IMR-90 (cell line): Measurements from ENCODE around the gene MOB1B.

ENCODE experiments used
- BHLHE40 ChIP-seq: fragments of 150-350 bp; IDR thresholded peaks from 2 replicates; pipeline ENCODE4 v1.6.1; 2016; ENCODE audit warnings: mild to moderate bottlenecking, low read depth, low read length
- CTCF ChIP-seq: conservative IDR thresholded peaks from 2 replicates; pipeline ENCODE4 v1.5.1; 2012; ENCODE audit warnings: mild to moderate bottlenecking, low read depth, low read length, improper control_type of control experiment
- ELK1 ChIP-seq: fragments of 150-350 bp; IDR thresholded peaks from 2 replicates; pipeline ENCODE4 v1.6.1; 2016; ENCODE audit warnings: low read depth, mild to moderate bottlenecking, low read length, moderate library complexity, borderline replicate concordance
- MAZ ChIP-seq: IDR thresholded peaks from 2 replicates; pipeline ENCODE4 v1.6.1; 2012; ENCODE audit warnings: low read depth, mild to moderate bottlenecking, low read length, improper control_type of control experiment, moderate library complexity, borderline replicate concordance
- MXI1 ChIP-seq: IDR thresholded peaks from 2 replicates; pipeline ENCODE4 v1.6.1; 2012; ENCODE audit warnings: low read depth, mild to moderate bottlenecking, low read length, moderate library complexity, borderline replicate concordance
- NFE2L2 ChIP-seq: fragments of 150-350 bp; IDR thresholded peaks from 2 replicates; pipeline ENCODE4 v1.6.1; 2016; ENCODE audit warnings: low read depth, mild to moderate bottlenecking, low read length
- POLR2A ChIP-seq: IDR thresholded peaks from 2 replicates; pipeline ENCODE4 v1.6.1; 2012; ENCODE audit warnings: mild to moderate bottlenecking, low read depth, low read length
- RAD21 ChIP-seq: IDR thresholded peaks from 2 replicates; pipeline ENCODE4 v1.6.1; 2012; ENCODE audit warnings: low read length, improper control_type of control experiment
- RFX5 ChIP-seq: IDR thresholded peaks from 2 replicates; pipeline ENCODE4 v1.8.0; 2012; ENCODE audit warnings: low read depth, mild to moderate bottlenecking, low read length, moderate library complexity
- USF2 ChIP-seq: fragments of 150-350 bp; IDR thresholded peaks from 2 replicates; pipeline ENCODE4 v1.6.1; 2017; ENCODE audit warnings: mild to moderate bottlenecking, antibody characterized with exemption, low read length, low read depth

- no peak for TF ChIP-seq POLR2A
- no peak for TF ChIP-seq ELK1
- TF ChIP-seq CTCF: no peak
- TF ChIP-seq RAD21: no peak
- TF ChIP-seq RFX5: no peak
- TF ChIP-seq MXI1: no peak
- TF ChIP-seq MAZ: no peak
- TF ChIP-seq USF2: no peak
- no peak for TF ChIP-seq BHLHE40
- no peak for TF ChIP-seq NFE2L2
Measured at GRCh38 chr4:70997036-70997435, 94.9 kb downstream of the MOB1B start.
